GM12864 (cell line): ENCODE measurements around the gene THOP1.

Experiments
- DNase-seq: peaks from one replicate; pipeline ENCODE4 v3.0.0-alpha.2; 2011; ENCODE audit warnings: low read depth
- H3K4me3 ChIP-seq: 2 replicates; pipeline ENCODE4 v1.5.1; 2011; ENCODE audit warnings: mild to moderate bottlenecking, low read depth, low read length, control low read depth
- TF ChIP-seq, protein P1 (sequence below): IDR thresholded peaks from 2 replicates; pipeline ENCODE4 v1.5.1; 2011; ENCODE audit warnings: low read depth, mild to moderate bottlenecking, moderate library complexity, low read length, control low read depth, inconsistent platforms; ENCODE audit errors: missing control alignments

The THOP1 gene

DNA sequence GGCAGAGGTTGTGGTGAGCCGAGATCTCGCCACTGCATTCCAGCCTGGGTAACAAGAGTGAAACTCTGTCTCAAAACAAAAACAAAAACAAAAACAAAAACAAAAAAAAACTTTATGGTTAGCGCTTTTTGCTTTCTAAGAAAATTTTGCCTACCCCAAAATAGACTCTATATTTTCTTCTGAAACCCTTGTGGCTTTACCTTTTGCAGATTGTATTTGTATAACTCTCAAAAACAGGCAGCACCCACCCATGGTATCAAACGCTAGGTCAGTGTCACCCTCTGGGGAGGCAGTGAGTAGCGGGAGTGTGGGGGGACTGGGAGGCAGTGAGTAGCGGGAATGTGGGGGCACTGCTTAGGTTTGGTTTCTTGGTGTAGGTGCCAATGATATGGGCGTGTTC, 38.0 kb upstream of the THOP1 start:
- TF ChIP-seq, protein P1, sequence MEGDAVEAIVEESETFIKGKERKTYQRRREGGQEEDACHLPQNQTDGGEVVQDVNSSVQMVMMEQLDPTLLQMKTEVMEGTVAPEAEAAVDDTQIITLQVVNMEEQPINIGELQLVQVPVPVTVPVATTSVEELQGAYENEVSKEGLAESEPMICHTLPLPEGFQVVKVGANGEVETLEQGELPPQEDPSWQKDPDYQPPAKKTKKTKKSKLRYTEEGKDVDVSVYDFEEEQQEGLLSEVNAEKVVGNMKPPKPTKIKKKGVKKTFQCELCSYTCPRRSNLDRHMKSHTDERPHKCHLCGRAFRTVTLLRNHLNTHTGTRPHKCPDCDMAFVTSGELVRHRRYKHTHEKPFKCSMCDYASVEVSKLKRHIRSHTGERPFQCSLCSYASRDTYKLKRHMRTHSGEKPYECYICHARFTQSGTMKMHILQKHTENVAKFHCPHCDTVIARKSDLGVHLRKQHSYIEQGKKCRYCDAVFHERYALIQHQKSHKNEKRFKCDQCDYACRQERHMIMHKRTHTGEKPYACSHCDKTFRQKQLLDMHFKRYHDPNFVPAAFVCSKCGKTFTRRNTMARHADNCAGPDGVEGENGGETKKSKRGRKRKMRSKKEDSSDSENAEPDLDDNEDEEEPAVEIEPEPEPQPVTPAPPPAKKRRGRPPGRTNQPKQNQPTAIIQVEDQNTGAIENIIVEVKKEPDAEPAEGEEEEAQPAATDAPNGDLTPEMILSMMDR, result no peak
- DNase-seq, result peak; percentile 55
- H3K4me3 ChIP-seq, result peak overlapping the region; percentile 7; the same call in 1 of the 2 replicates

GRCh38 chr19:2750808-2751437, 34.4 kb upstream of the THOP1 start:
- TF ChIP-seq, protein P1, result no peak
- H3K4me3 ChIP-seq, result no peak overlapping the region
- no peak for DNase-seq

DNA sequence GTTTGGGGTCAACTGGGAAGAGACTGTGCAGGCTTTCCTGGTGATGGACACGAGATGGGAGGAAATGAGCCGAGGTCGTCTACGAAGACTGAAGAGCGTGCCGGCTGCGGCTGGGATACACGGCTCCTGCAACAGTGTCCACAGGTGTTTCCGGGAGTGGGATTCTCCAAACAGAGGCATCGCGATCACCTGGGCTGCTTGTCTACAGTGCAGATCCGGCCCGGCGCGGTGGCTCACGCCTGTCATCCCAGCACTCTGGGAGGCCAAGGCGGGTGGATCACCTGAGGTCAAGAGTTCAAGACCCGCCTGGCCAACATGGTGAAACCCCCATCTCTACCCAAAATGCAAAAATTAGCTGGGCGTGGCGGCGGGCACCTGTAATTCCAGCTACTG, 33.9 kb upstream of the THOP1 start:
- TF ChIP-seq, protein P1, result no peak
- no peak for DNase-seq
- no peak overlapping the region for H3K4me3 ChIP-seq

- DNase-seq, result no peak
- TF ChIP-seq, protein P1, result no peak
- no peak overlapping the region for H3K4me3 ChIP-seq
These were observed 30.4 kb upstream of the THOP1 start for GRCh38 chr19:2754659-2755447.

DNA sequence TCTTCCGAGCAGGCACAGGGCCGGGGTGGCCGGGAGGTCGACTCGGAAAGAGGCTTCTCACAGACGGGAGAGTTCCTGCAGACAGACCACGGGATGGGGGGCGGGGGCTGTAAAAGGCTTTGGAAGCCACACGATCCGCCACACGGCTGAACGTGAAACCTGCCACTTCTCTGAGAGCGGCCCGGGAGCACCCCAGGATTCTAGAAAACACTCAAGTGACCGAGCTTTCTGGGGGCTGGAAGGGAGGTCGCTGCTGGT, 29.9 kb upstream of the THOP1 start:
- no peak overlapping the region for H3K4me3 ChIP-seq
- TF ChIP-seq, protein P1, result no peak
- no peak for DNase-seq

DNA sequence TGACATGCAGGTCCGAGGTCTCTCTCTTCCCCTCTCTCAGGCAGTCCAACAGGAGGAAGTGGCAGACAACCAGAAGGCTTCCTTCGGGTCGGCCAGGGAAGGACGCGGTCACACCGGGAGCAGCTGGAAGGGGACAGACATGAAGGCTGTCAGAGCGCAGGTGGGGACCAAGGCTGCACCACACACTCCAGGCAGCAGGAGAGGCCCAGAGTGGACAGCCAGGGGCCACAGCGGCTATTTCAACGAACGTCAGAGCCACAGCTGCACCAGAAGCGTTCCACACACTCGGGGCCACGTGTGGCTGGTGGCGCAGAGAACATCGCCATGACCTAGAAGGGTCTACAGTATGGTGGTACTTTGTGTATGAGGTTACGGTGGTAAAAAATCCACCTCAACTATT, 29.5 kb upstream of the THOP1 start:
- TF ChIP-seq, protein P1, result no peak
- no peak for DNase-seq
- H3K4me3 ChIP-seq, result no peak overlapping the region

GRCh38 chr19:2756477-2756876, 28.8 kb upstream of the THOP1 start:
- H3K4me3 ChIP-seq, result no peak overlapping the region
- no peak for DNase-seq
- TF ChIP-seq, protein P1, result no peak
